AG10803 (cell line): ENCODE measurements around the gene ATG7.

Experiments used
- DNase-seq: peaks from one replicate; pipeline ENCODE4 v3.0.0; 2010; ENCODE audit warnings: low read depth
- H3K4me3 ChIP-seq: 2 replicates; pipeline ENCODE4 v1.5.1; 2011; ENCODE audit warnings: mild to moderate bottlenecking, low read length, control low read depth
- CTCF ChIP-seq: conservative IDR thresholded peaks from 2 replicates; pipeline ENCODE4 v1.5.1; 2011; ENCODE audit warnings: mild to moderate bottlenecking, low read length, control low read depth, inconsistent platforms

The ATG7 gene

GRCh38 chr3:11411956-11412355 lies 139.8 kb downstream of the ATG7 start:
- no peak overlapping the region for H3K4me3 ChIP-seq
- no peak for TF ChIP-seq CTCF
- no peak for DNase-seq

- no peak for TF ChIP-seq CTCF
- H3K4me3 ChIP-seq = no peak overlapping the region
- peak; percentile 24 for DNase-seq
These were observed 140.9 kb downstream of the ATG7 start for GRCh38 chr3:11413071-11413470.

- TF ChIP-seq CTCF = no peak
- DNase-seq = no peak
- no peak overlapping the region for H3K4me3 ChIP-seq
These were observed 142.9 kb downstream of the ATG7 start for GRCh38 chr3:11415099-11415498.

- no peak for DNase-seq
- no peak for TF ChIP-seq CTCF
- H3K4me3 ChIP-seq = no peak overlapping the region
These were observed 147.9 kb downstream of the ATG7 start for GRCh38 chr3:11420066-11420465.

- no peak overlapping the region for H3K4me3 ChIP-seq
- no peak for TF ChIP-seq CTCF
- no peak for DNase-seq
These were observed 150.1 kb downstream of the ATG7 start for GRCh38 chr3:11422291-11422690.

GRCh38 chr3:11423868-11424267 lies 151.7 kb downstream of the ATG7 start:
- no peak for TF ChIP-seq CTCF
- DNase-seq = no peak
- H3K4me3 ChIP-seq = no peak overlapping the region

- no peak overlapping the region for H3K4me3 ChIP-seq
- no peak for TF ChIP-seq CTCF
- DNase-seq = no peak
These were observed 152.1 kb downstream of the ATG7 start for GRCh38 chr3:11424277-11424676.
